ENCODE data around the gene MAPK8IP2. TPM values are rescaled to one million over a fixed set of nuclear protein-coding genes. Genes with fewer than 3 reads are reported as not detected.

The MAPK8IP2 gene
- total RNA-seq (2022; extraction: Qiagen RNA extraction; ENCODE audit: low read depth): 1.9 to 4.8 TPM (median 4.1 TPM) in 5 replicates

GRCh38 chr22:50600538-50600937 lies at the start of gene MAPK8IP2:
Gene MAPK8IP2, plus strand, starts transcription at chr22:50600793. Its CDS starts 26 bp downstream, at chr22:50600819.

GRCh38 chr22:50562523-50563412 lies 37.8 kb upstream of the MAPK8IP2 start, which contains the start of gene SYCE3:
Gene SYCE3, minus strand, starts transcription at chr22:50562919. Its CDS starts 6,514 bp downstream, at chr22:50556405.

GRCh38 chr22:50577987-50578775 lies 22.4 kb upstream of the MAPK8IP2 start, which contains the start of gene CPT1B:
Gene CPT1B, minus strand, starts transcription at chr22:50578427. Its CDS starts 512 bp downstream, at chr22:50577915.

GRCh38 chr22:50582493-50583293 lies 17.9 kb upstream of the MAPK8IP2 start, which contains the start of gene CHKB:
Gene CHKB, minus strand, starts transcription at chr22:50582849. Its CDS starts 68 bp downstream, at chr22:50582781.

GRCh38 chr22:50627642-50628542 lies 27.3 kb downstream of the MAPK8IP2 start, which contains the start of gene ARSA:
Gene ARSA, minus strand, starts transcription at chr22:50628152. Its CDS starts 373 bp downstream, at chr22:50627779.

Other genes starting within 250 kb of the MAPK8IP2 start
- gene SBF1, start 125.8 kb upstream of the MAPK8IP2 start, total RNA-seq (2022; extraction: Qiagen RNA extraction; ENCODE audit: low read depth): 9.8 to 29.9 TPM (median 27.6 TPM) in 5 replicates
- gene ADM2, start 119.2 kb upstream of the MAPK8IP2 start, total RNA-seq (2022; extraction: Qiagen RNA extraction; ENCODE audit: low read depth): 0.27 to 0.84 TPM (median 0.69 TPM) in 5 replicates
- not detected in 5 replicates for gene MIOX, start 113.9 kb upstream of the MAPK8IP2 start, total RNA-seq (2022; extraction: Qiagen RNA extraction; ENCODE audit: low read depth)
- 21.8 to 55.9 TPM (median 46.5 TPM) in 5 replicates for gene LMF2, start 93.1 kb upstream of the MAPK8IP2 start, total RNA-seq (2022; extraction: Qiagen RNA extraction; ENCODE audit: low read depth)
- gene NCAPH2, start 92.6 kb upstream of the MAPK8IP2 start, total RNA-seq (2022; extraction: Qiagen RNA extraction; ENCODE audit: low read depth): 28.3 to 43.0 TPM (median 36.3 TPM) in 5 replicates
- 1.1 to 7.5 TPM (median 6.2 TPM) in 5 replicates for gene SCO2, start 75.2 kb upstream of the MAPK8IP2 start, total RNA-seq (2022; extraction: Qiagen RNA extraction; ENCODE audit: low read depth)
- gene TYMP, start 70.8 kb upstream of the MAPK8IP2 start, total RNA-seq (2022; extraction: Qiagen RNA extraction; ENCODE audit: low read depth): 7.8 to 20.8 TPM (median 19.9 TPM) in 5 replicates
- 0.02 to 0.05 TPM in 2 of 5 replicates, not detected in the others for gene KLHDC7B, start 54.9 kb upstream of the MAPK8IP2 start, total RNA-seq (2022; extraction: Qiagen RNA extraction; ENCODE audit: low read depth)
- not detected in 5 replicates for gene SYCE3, start 37.9 kb upstream of the MAPK8IP2 start, total RNA-seq (2022; extraction: Qiagen RNA extraction; ENCODE audit: low read depth)
- gene CPT1B, start 22.4 kb upstream of the MAPK8IP2 start, total RNA-seq (2022; extraction: Qiagen RNA extraction; ENCODE audit: low read depth): 7.2 to 18.9 TPM (median 15.5 TPM) in 5 replicates
- 12.4 to 29.8 TPM (median 19.5 TPM) in 5 replicates for gene CHKB, start 17.9 kb upstream of the MAPK8IP2 start, total RNA-seq (2022; extraction: Qiagen RNA extraction; ENCODE audit: low read depth)
- 10.9 to 26.5 TPM (median 21.1 TPM) in 5 replicates for gene ARSA, start 27.4 kb downstream of the MAPK8IP2 start, total RNA-seq (2022; extraction: Qiagen RNA extraction; ENCODE audit: low read depth)
- gene SHANK3, start 72.0 kb downstream of the MAPK8IP2 start, total RNA-seq (2022; extraction: Qiagen RNA extraction; ENCODE audit: low read depth): 1.9 to 6.0 TPM (median 5.2 TPM) in 5 replicates
- 0.19 to 0.54 TPM in 2 of 5 replicates, not detected in the others for gene ACR, start 137.4 kb downstream of the MAPK8IP2 start, total RNA-seq (2022; extraction: Qiagen RNA extraction; ENCODE audit: low read depth)
- gene RABL2B, start 182.8 kb downstream of the MAPK8IP2 start, total RNA-seq (2022; extraction: Qiagen RNA extraction; ENCODE audit: low read depth): 16.8 to 24.0 TPM (median 19.7 TPM) in 5 replicates